Panc1 (cell line): ENCODE data around the gene ZNF816. TPM values are rescaled to one million over a fixed set of nuclear protein-coding genes. Genes with fewer than 3 reads are reported as not detected.
"Not testable (repeated sequence)": the region's sequence is repeated elsewhere in the genome, so short reads cannot be mapped to it uniquely, and the experiment has no call there.

ENCODE experiments used
- ATAC-seq: fragments of 200-7000 bp; cut with Tn5 transposase; 2 replicates; pipeline ENCODE4 v1.9.1; 2020; ENCODE audit warnings: mild to moderate bottlenecking, moderate library complexity
- BruUV-seq: library from RNA; stranded (reverse); fragments of 400-500 nt; replicated peaks from 2 replicates; lab custom pipeline; 2021; lab: Mats Ljungman, UMichigan
- CTCF ChIA-PET: fragments of 300-600 bp; sonication (Branson Sonifier 250); formaldehyde crosslinking; loops from one replicate; lab custom pipeline; 2022; ENCODE audit warnings: antibody characterized with exemption; lab: Charles Lee
- POLR2A ChIA-PET: fragments of 300-600 bp; sonication (Branson Sonifier 250); formaldehyde crosslinking; loops from one replicate; lab custom pipeline; 2022; ENCODE audit warnings: antibody characterized with exemption; lab: Charles Lee
- DNase-seq: peaks from one replicate; pipeline ENCODE4 v3.0.0-alpha.2; 2010; ENCODE audit warnings: low read depth, low spot score
- H3K27ac ChIP-seq: 2 replicates; pipeline ENCODE4 v1.5.1; 2011; ENCODE audit warnings: mild to moderate bottlenecking, low read length, inconsistent platforms
- H3K27me3 ChIP-seq: fragments of 200-500 bp; sonication (Bioruptor generic); 2 replicates; pipeline ENCODE4 v1.6.0; 2014; ENCODE audit warnings: low read length, inconsistent platforms; ENCODE audit not compliant: control insufficient read depth, insufficient read depth
- H3K36me3 ChIP-seq: fragments of 200-500 bp; sonication (Bioruptor generic); 2 replicates; pipeline ENCODE4 v1.5.1; 2014; ENCODE audit warnings: inconsistent platforms, mild to moderate bottlenecking, low read length, moderate library complexity; ENCODE audit not compliant: control insufficient read depth, insufficient read depth
- H3K4me1 ChIP-seq: 2 replicates; pipeline ENCODE4 v1.5.1; 2011; ENCODE audit warnings: inconsistent platforms, mild to moderate bottlenecking, low read length, moderate library complexity; ENCODE audit not compliant: control insufficient read depth, insufficient read depth
- H3K4me3 ChIP-seq, 2 experiments: 2 replicates each; pipeline ENCODE4 v1.5.1; 2011 to 2012; ENCODE audit warnings: low read depth in 2 of 2, low read length in 2 of 2, mild to moderate bottlenecking in 2 of 2, inconsistent platforms in 1 of 2, moderate library complexity in 1 of 2
- H3K9me3 ChIP-seq: fragments of 200-500 bp; sonication (Bioruptor generic); 2 replicates; pipeline ENCODE4 v1.5.1; 2014; ENCODE audit warnings: low read depth, mild to moderate bottlenecking, inconsistent platforms, low read length, moderate library complexity; ENCODE audit not compliant: control insufficient read depth, insufficient read depth
- CTCF ChIP-seq: fragments of 450-650 bp; IDR thresholded peaks from 2 replicates; pipeline ENCODE4 v1.5.1; 2017; ENCODE audit warnings: mild to moderate bottlenecking
- POLR2AphosphoS5 ChIP-seq: IDR thresholded peaks from 2 replicates; pipeline ENCODE4 v1.6.1; 2012; ENCODE audit warnings: mild to moderate bottlenecking, low read depth, low read length, moderate library complexity
- SIN3A ChIP-seq: IDR thresholded peaks from 2 replicates; pipeline ENCODE4 v1.6.1; 2012; ENCODE audit warnings: low read depth, mild to moderate bottlenecking, low read length, moderate library complexity, borderline replicate concordance; ENCODE audit not compliant: insufficient read depth
- TCF7L2 ChIP-seq: IDR thresholded peaks from 2 replicates; pipeline ENCODE4 v1.6.1; 2011; ENCODE audit warnings: mild to moderate bottlenecking, low read depth, low read length, inconsistent platforms
- in situ Hi-C: cut with HindIII; loops from 2 replicates; pipeline ENCODE4 v1.10.0; 2016; ENCODE audit warnings: low sequenced_read_pairs, low pct_unique_long_range_greater_than_20kb
- intact Hi-C: fragments of 100-400 bp; cut with micrococcal nuclease; formaldehyde crosslinking; loops from one replicate; pipeline ENCODE4 v1.10.0; 2022; ENCODE audit not compliant: unreplicated experiment
- total RNA-seq: library from RNA; stranded (reverse); gene quantifications from one replicate; pipeline ENCODE4 v1.2.1, GENCODE V29; 2021; ENCODE audit not compliant: unreplicated experiment
- TF ChIP-seq, protein P1 (sequence below), 2 experiments: IDR thresholded peaks; 2 replicates each; pipeline ENCODE4 v1.6.1; 2011 to 2012; ENCODE audit warnings: low read depth in 2 of 2, control low read depth in 1 of 2, low read length in 1 of 2, mild to moderate bottlenecking in 1 of 2, moderate library complexity in 1 of 2; ENCODE audit not compliant: insufficient read depth in 1 of 2

ZNF816 gene
- total RNA-seq, 1 experiment from 2014 or later, result 7.1 TPM

GRCh38 chr19:52917531-52917930, 45.1 kb downstream of the ZNF816 start:
- H3K9me3 ChIP-seq, result no peaks in the 10 kb centered on the region
- no peaks in the 10 kb centered on the region for H3K4me1 ChIP-seq
- CTCF ChIA-PET, result no interaction called here
- no peaks in the 10 kb centered on the region for H3K36me3 ChIP-seq
- DNase-seq, result no peak
- no peak overlapping the region for H3K4me3 ChIP-seq
- POLR2A ChIA-PET, result interaction anchor here (0.6 kb wide), 1 partner anchor 73 kb away, joined by 3 read pairs; no protein-coding TSS in a partner anchor
- TF ChIP-seq, protein P1, sequence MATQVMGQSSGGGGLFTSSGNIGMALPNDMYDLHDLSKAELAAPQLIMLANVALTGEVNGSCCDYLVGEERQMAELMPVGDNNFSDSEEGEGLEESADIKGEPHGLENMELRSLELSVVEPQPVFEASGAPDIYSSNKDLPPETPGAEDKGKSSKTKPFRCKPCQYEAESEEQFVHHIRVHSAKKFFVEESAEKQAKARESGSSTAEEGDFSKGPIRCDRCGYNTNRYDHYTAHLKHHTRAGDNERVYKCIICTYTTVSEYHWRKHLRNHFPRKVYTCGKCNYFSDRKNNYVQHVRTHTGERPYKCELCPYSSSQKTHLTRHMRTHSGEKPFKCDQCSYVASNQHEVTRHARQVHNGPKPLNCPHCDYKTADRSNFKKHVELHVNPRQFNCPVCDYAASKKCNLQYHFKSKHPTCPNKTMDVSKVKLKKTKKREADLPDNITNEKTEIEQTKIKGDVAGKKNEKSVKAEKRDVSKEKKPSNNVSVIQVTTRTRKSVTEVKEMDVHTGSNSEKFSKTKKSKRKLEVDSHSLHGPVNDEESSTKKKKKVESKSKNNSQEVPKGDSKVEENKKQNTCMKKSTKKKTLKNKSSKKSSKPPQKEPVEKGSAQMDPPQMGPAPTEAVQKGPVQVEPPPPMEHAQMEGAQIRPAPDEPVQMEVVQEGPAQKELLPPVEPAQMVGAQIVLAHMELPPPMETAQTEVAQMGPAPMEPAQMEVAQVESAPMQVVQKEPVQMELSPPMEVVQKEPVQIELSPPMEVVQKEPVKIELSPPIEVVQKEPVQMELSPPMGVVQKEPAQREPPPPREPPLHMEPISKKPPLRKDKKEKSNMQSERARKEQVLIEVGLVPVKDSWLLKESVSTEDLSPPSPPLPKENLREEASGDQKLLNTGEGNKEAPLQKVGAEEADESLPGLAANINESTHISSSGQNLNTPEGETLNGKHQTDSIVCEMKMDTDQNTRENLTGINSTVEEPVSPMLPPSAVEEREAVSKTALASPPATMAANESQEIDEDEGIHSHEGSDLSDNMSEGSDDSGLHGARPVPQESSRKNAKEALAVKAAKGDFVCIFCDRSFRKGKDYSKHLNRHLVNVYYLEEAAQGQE (IDR thresholded peaks at IDR 0.05; ENCODE audit: insufficient read depth in 1 of 2, low read depth in 2 of 2, low read length in 1 of 2), result no peak
- TF ChIP-seq SIN3A (no peak), CTCF (no peak), TCF7L2 (no peak), POLR2AphosphoS5 (no peak)
- intact Hi-C loops, result no loop called here
- no peak for ATAC-seq
- BruUV-seq, result TSS peak; percentile 22
- no peak overlapping the region for H3K27ac ChIP-seq
- H3K27me3 ChIP-seq, result no peaks in the 10 kb centered on the region
- in situ Hi-C loops, result no loop called here

GRCh38 chr19:52910648-52911047, 52.0 kb downstream of the ZNF816 start:
- in situ Hi-C loops, result no loop called here
- ATAC-seq, result no peak
- no peak for TF ChIP-seq TCF7L2
- no peak for TF ChIP-seq CTCF
- TF ChIP-seq, protein P1 (IDR thresholded peaks at IDR 0.05; ENCODE audit: insufficient read depth in 1 of 2, low read depth in 2 of 2, low read length in 1 of 2), result no peak
- no peak for TF ChIP-seq SIN3A
- TF ChIP-seq POLR2AphosphoS5, result no peak
- no TSS peak for BruUV-seq
- no peak for DNase-seq
- Histone ChIP-seq H3K4me1 (no peaks in the 10 kb centered on the region), H3K27me3 (no peaks in the 10 kb centered on the region), H3K36me3 (peaks cover 3% of the 10 kb centered on the region; the same call in 1 of the 2 replicates), H3K27ac (no peak overlapping the region), H3K9me3 (no peaks in the 10 kb centered on the region), H3K4me3 (no peak overlapping the region)
- intact Hi-C loops, result no loop called here
- CTCF ChIA-PET, result no interaction called here
- POLR2A ChIA-PET, result no interaction called here

DNA sequence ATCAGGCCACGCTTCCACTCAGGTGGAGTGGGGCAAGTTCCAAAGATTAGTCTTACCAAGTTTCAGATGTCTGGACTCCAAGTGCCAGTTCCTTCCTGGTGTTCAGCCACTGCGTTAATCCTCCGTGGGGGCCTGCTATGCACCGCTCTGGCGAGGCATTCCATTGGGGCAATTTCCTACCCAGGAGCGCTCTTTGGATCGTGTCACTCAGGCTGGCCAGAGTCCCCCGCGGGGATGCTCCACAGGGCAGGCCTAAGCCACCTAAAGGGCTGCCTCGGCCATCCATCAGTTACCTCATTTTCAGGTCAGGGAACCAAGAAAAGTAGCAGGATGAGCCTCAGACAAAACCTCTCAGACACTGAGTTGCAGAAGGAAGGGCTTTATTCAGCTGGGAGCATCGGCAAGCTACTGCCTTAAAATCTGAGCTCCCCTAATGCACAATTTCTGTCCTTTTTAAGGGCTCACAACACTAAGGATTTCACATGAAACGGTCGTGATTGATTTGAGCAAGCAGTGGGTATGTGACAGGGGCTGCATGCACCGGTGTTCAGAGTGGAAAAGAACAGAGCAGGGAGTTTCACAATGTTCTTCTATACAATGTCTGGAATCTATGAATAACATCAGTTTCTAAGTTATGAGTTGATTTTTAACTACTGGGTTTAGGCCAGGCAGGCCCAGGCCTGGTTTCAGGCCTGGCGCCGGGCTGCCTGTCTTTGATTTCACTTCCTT, 58.5 kb downstream of the ZNF816 start:
- H3K4me1 ChIP-seq, ATAC-seq, H3K27me3 ChIP-seq, H3K27ac ChIP-seq, BruUV-seq, DNase-seq, in situ Hi-C loops, H3K4me3 ChIP-seq, H3K36me3 ChIP-seq, CTCF ChIA-PET, POLR2A ChIA-PET, intact Hi-C loops, H3K9me3 ChIP-seq: not testable (repeated sequence)
